ENCODE measurements around the gene CDADC1. TPM values are rescaled to one million over a fixed set of nuclear protein-coding genes. Genes with fewer than 3 reads are reported as not detected.

Gene CDADC1
- total and polyA plus RNA-seq, 10 of the 15 experiments (the other 5 are each of a cell fraction or from before 2014, with no cell fraction given), result 2.6 to 7.3 (median 5.2) TPM

GRCh38 chr13:49247643-49248621 is at the start of gene CDADC1 (continued):
- no peak for TF ChIP-seq PRDM15 (CRISPR knock-in tag; IDR thresholded peaks at IDR 0.05)
- TF ChIP-seq POLR2A (IDR thresholded peaks at IDR 0.05; ENCODE audit: low read depth, low read length), result peak; percentile 93
- TF ChIP-seq RCOR1 (conservative IDR thresholded peaks at IDR 0.05; ENCODE audit: low read depth, low read length), result no peak
- TF ChIP-seq ZZZ3 (IDR thresholded peaks at IDR 0.05; ENCODE audit: control insufficient read depth, insufficient read length, low read depth), result no peak
- peak; percentile 50; the same call in 1 of the 2 replicates for TF ChIP-seq POLR2AphosphoS2 (IDR thresholded peaks at IDR 0.05; ENCODE audit: low read depth, low read length)
- peak; percentile 53 for TF ChIP-seq IKZF1 (conservative IDR thresholded peaks at IDR 0.05)
- 0 out of 2 replicates have a peak, but pooled peaks have one; percentile 31 for TF ChIP-seq NR2F1 (conservative IDR thresholded peaks at IDR 0.05)
- no peak for TF ChIP-seq NFXL1 (IDR thresholded peaks at IDR 0.05; ENCODE audit: borderline replicate concordance)
- no peak for TF ChIP-seq CUX1 (IDR thresholded peaks at IDR 0.05; ENCODE audit: insufficient replicate concordance, low read depth, low read length)
- no peak for TF ChIP-seq SKIL (IDR thresholded peaks at IDR 0.05; ENCODE audit: low read depth, poor library complexity, severe bottlenecking)
- no peak for TF ChIP-seq HDAC6 (IDR thresholded peaks at IDR 0.05; ENCODE audit: unreplicated experiment)
- TF ChIP-seq E2F4 (IDR thresholded peaks at IDR 0.05; ENCODE audit: low read depth, low read length), result peak; percentile 52; the same call in 1 of the 2 replicates
- TF ChIP-seq RB1 (IDR thresholded peaks at IDR 0.05; ENCODE audit: borderline replicate concordance), result peak; percentile 62; the same call in 1 of the 2 replicates

Data from GM12878 (cell line).